C4-2B (cell line): Measurements from ENCODE around the gene RAB8A.

Experiments used
- ZFX ChIP-seq: fragments of 450-650 bp; IDR thresholded peaks from 2 replicates; pipeline ENCODE4 v1.6.1; 2017
- TF ChIP-seq, protein P1 (sequence below): fragments of 450-650 bp; conservative IDR thresholded peaks from 2 replicates; pipeline ENCODE4 v1.5.1; 2017; ENCODE audit warnings: mild to moderate bottlenecking

DNA sequence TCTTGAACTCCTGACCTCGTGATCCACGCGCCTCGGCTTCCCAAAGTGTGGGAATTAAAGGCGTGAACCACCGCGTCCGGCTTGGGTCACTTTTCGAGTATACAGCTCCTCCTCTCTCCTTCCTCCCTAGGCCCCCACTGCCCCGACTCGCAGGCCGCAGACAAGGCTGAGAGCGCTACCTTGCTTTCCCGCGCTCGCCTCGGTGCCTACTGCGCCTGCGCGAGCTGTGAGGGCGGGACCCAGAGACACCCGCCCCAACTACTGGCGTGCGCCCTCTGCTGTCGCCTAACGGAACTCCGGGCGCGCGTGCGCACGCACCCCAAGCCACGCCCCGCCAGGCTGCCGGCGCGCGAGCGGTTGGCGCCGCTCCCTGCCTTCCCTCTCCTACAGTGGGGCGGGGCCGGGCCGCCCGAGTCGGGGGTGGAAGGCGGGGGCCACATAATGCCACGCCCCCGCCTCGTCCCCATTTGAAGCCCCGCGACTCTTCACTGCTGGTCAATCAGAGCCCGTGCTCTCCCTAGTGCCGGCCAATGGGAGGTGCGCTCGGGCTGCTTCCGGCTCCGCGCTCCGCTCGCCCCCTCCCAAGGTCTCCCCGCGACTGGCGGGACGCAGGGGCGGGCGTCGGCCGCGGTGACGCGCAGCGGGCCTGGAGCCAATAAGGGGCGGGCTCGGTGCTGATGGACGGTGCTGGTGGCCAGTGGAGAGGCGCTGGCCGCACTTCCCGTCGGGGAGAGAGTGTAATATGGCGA, at the start of gene RAB8A:
- TF ChIP-seq, protein P1, sequence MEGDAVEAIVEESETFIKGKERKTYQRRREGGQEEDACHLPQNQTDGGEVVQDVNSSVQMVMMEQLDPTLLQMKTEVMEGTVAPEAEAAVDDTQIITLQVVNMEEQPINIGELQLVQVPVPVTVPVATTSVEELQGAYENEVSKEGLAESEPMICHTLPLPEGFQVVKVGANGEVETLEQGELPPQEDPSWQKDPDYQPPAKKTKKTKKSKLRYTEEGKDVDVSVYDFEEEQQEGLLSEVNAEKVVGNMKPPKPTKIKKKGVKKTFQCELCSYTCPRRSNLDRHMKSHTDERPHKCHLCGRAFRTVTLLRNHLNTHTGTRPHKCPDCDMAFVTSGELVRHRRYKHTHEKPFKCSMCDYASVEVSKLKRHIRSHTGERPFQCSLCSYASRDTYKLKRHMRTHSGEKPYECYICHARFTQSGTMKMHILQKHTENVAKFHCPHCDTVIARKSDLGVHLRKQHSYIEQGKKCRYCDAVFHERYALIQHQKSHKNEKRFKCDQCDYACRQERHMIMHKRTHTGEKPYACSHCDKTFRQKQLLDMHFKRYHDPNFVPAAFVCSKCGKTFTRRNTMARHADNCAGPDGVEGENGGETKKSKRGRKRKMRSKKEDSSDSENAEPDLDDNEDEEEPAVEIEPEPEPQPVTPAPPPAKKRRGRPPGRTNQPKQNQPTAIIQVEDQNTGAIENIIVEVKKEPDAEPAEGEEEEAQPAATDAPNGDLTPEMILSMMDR = peak; percentile 98
- TF ChIP-seq ZFX = peak; percentile 37; the same call in 1 of the 2 replicates
